GM23338 (cell line): ENCODE measurements around the gene TBATA.

Source experiments
- EZH2 ChIP-seq: fragments of 200-600 bp; sonication (generic); IDR thresholded peaks from one replicate; pipeline ENCODE4 v1.8.0; 2017; ENCODE audit warnings: antibody characterized with exemption, mild to moderate bottlenecking, low read depth; ENCODE audit not compliant: unreplicated experiment
- EZH2phosphoT487 ChIP-seq: fragments of 200-600 bp; sonication (generic); IDR thresholded peaks from one replicate; pipeline ENCODE4 v1.8.1; 2018; ENCODE audit warnings: antibody characterized with exemption; ENCODE audit not compliant: unreplicated experiment
- JUNB ChIP-seq: IDR thresholded peaks from one replicate; pipeline ENCODE4 v1.6.1; 2016; ENCODE audit warnings: antibody characterized with exemption; ENCODE audit not compliant: unreplicated experiment
- POLR2AphosphoS5 ChIP-seq: IDR thresholded peaks from 2 replicates; pipeline ENCODE4 v1.6.1; 2016; ENCODE audit warnings: antibody characterized with exemption, low read depth
- TF ChIP-seq, protein P1 (sequence below), 2 experiments: fragments of 200-600 bp in 1 of 2; sonication (generic) in 1 of 2; conservative IDR thresholded peaks; 2 replicates each; pipeline versions ENCODE4 v1.5.1 to v1.6.1; 2016 to 2017; ENCODE audit warnings: antibody characterized with exemption in 2 of 2, low read depth in 2 of 2, mild to moderate bottlenecking in 2 of 2, moderate library complexity in 1 of 2
- TF ChIP-seq, protein P2 (sequence below): IDR thresholded peaks from 2 replicates; pipeline ENCODE4 v1.6.1; 2016; ENCODE audit warnings: antibody characterized with exemption
- TF ChIP-seq, protein P3 (sequence below): fragments of 250-450 bp; sonication (Bioruptor Pico); IDR thresholded peaks from 2 replicates; pipeline ENCODE4 v1.5.0; 2020; ENCODE audit warnings: mild to moderate bottlenecking, moderate library complexity

DNA sequence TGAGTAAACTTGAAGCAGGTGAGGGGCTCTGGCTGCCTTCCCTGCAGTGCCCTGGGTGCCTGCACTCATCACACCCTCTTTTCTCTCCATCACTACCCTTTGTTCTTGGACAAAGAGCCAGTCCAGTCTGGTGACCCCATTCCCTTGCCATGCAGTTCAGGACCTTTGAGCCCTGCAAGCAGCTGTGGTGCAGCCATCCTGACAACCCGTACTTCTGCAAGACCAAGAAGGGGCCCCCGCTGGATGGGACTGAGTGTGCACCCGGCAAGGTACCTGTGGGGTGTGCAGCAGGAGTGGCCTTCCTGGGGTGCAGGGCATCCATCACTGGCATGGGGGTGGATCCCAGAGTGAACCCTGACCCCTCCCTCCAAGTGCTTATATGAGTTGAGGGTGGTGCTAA, 48.7 kb downstream of the TBATA start:
- TF ChIP-seq, protein P1, sequence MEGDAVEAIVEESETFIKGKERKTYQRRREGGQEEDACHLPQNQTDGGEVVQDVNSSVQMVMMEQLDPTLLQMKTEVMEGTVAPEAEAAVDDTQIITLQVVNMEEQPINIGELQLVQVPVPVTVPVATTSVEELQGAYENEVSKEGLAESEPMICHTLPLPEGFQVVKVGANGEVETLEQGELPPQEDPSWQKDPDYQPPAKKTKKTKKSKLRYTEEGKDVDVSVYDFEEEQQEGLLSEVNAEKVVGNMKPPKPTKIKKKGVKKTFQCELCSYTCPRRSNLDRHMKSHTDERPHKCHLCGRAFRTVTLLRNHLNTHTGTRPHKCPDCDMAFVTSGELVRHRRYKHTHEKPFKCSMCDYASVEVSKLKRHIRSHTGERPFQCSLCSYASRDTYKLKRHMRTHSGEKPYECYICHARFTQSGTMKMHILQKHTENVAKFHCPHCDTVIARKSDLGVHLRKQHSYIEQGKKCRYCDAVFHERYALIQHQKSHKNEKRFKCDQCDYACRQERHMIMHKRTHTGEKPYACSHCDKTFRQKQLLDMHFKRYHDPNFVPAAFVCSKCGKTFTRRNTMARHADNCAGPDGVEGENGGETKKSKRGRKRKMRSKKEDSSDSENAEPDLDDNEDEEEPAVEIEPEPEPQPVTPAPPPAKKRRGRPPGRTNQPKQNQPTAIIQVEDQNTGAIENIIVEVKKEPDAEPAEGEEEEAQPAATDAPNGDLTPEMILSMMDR (conservative IDR thresholded peaks at IDR 0.05; ENCODE audit: low read depth in 2 of 2) = no peak
- TF ChIP-seq EZH2 (no peak), JUNB (no peak), EZH2phosphoT487 (no peak), POLR2AphosphoS5 (no peak)
- TF ChIP-seq, protein P2, sequence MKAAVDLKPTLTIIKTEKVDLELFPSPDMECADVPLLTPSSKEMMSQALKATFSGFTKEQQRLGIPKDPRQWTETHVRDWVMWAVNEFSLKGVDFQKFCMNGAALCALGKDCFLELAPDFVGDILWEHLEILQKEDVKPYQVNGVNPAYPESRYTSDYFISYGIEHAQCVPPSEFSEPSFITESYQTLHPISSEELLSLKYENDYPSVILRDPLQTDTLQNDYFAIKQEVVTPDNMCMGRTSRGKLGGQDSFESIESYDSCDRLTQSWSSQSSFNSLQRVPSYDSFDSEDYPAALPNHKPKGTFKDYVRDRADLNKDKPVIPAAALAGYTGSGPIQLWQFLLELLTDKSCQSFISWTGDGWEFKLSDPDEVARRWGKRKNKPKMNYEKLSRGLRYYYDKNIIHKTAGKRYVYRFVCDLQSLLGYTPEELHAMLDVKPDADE = no peak
- TF ChIP-seq, protein P3, sequence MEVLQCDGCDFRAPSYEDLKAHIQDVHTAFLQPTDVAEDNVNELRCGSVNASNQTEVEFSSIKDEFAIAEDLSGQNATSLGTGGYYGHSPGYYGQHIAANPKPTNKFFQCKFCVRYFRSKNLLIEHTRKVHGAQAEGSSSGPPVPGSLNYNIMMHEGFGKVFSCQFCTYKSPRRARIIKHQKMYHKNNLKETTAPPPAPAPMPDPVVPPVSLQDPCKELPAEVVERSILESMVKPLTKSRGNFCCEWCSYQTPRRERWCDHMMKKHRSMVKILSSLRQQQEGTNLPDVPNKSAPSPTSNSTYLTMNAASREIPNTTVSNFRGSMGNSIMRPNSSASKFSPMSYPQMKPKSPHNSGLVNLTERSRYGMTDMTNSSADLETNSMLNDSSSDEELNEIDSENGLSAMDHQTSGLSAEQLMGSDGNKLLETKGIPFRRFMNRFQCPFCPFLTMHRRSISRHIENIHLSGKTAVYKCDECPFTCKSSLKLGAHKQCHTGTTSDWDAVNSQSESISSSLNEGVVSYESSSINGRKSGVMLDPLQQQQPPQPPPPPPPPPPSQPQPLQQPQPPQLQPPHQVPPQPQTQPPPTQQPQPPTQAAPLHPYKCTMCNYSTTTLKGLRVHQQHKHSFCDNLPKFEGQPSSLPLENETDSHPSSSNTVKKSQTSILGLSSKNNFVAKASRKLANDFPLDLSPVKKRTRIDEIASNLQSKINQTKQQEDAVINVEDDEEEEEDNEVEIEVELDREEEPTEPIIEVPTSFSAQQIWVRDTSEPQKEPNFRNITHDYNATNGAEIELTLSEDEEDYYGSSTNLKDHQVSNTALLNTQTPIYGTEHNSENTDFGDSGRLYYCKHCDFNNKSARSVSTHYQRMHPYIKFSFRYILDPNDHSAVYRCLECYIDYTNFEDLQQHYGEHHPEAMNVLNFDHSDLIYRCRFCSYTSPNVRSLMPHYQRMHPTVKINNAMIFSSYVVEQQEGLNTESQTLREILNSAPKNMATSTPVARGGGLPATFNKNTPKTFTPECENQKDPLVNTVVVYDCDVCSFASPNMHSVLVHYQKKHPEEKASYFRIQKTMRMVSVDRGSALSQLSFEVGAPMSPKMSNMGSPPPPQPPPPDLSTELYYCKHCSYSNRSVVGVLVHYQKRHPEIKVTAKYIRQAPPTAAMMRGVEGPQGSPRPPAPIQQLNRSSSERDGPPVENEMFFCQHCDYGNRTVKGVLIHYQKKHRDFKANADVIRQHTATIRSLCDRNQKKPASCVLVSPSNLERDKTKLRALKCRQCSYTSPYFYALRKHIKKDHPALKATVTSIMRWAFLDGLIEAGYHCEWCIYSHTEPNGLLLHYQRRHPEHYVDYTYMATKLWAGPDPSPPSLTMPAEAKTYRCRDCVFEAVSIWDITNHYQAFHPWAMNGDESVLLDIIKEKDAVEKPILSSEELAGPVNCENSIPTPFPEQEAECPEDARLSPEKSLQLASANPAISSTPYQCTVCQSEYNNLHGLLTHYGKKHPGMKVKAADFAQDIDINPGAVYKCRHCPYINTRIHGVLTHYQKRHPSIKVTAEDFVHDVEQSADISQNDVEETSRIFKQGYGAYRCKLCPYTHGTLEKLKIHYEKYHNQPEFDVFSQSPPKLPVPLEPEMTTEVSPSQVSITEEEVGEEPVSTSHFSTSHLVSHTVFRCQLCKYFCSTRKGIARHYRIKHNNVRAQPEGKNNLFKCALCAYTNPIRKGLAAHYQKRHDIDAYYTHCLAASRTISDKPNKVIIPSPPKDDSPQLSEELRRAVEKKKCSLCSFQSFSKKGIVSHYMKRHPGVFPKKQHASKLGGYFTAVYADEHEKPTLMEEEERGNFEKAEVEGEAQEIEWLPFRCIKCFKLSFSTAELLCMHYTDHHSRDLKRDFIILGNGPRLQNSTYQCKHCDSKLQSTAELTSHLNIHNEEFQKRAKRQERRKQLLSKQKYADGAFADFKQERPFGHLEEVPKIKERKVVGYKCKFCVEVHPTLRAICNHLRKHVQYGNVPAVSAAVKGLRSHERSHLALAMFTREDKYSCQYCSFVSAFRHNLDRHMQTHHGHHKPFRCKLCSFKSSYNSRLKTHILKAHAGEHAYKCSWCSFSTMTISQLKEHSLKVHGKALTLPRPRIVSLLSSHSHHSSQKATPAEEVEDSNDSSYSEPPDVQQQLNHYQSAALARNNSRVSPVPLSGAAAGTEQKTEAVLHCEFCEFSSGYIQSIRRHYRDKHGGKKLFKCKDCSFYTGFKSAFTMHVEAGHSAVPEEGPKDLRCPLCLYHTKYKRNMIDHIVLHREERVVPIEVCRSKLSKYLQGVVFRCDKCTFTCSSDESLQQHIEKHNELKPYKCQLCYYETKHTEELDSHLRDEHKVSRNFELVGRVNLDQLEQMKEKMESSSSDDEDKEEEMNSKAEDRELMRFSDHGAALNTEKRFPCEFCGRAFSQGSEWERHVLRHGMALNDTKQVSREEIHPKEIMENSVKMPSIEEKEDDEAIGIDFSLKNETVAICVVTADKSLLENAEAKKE = no peak
